Measurements from ENCODE around the gene KNL1.

DNA sequence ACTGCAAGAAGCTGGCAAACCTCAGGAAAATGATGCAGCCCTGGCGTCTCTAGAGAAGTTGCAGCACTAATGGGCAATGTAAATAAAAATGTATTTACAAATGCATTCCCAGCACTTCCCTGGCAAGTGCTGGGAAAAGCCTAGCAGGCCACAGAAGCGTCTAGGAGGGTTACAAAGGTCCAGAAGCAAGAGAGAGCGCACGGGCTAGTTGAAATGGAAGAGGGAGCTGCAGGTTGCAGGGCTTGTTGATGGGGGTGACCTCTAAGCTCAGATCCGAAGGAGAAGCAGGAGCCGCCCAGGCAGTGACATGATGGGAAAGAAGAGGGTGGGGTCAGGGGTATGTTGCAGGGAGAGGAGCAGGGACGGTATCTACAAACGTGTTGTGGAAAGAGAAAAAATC is 2.7 kb upstream of the KNL1 start:
- TF ChIP-seq YY1 (IDR thresholded peaks at IDR 0.05; ENCODE audit: low read depth, low read length): no peak
- TF ChIP-seq, protein P1, sequence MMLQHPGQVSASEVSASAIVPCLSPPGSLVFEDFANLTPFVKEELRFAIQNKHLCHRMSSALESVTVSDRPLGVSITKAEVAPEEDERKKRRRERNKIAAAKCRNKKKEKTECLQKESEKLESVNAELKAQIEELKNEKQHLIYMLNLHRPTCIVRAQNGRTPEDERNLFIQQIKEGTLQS (IDR thresholded peaks at IDR 0.05; ENCODE audit: insufficient read depth, low read depth, low read length): no peak
- TF ChIP-seq, protein P2, sequence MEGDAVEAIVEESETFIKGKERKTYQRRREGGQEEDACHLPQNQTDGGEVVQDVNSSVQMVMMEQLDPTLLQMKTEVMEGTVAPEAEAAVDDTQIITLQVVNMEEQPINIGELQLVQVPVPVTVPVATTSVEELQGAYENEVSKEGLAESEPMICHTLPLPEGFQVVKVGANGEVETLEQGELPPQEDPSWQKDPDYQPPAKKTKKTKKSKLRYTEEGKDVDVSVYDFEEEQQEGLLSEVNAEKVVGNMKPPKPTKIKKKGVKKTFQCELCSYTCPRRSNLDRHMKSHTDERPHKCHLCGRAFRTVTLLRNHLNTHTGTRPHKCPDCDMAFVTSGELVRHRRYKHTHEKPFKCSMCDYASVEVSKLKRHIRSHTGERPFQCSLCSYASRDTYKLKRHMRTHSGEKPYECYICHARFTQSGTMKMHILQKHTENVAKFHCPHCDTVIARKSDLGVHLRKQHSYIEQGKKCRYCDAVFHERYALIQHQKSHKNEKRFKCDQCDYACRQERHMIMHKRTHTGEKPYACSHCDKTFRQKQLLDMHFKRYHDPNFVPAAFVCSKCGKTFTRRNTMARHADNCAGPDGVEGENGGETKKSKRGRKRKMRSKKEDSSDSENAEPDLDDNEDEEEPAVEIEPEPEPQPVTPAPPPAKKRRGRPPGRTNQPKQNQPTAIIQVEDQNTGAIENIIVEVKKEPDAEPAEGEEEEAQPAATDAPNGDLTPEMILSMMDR (IDR thresholded peaks at IDR 0.05; ENCODE audit: control extremely low read depth in 1 of 3, insufficient read depth in 1 of 3, low read depth in 1 of 3, low read length in 3 of 3): no peak
- TF ChIP-seq KDM5A (IDR thresholded peaks at IDR 0.05; ENCODE audit: low read length): no peak
- no peak for TF ChIP-seq EZH2 (IDR thresholded peaks at IDR 0.05; ENCODE audit: low read depth, low read length, severe bottlenecking)
- no peak for TF ChIP-seq EGR1 (IDR thresholded peaks at IDR 0.05; ENCODE audit: borderline replicate concordance, low read depth, low read length)
- no peak for TF ChIP-seq SUZ12 (IDR thresholded peaks at IDR 0.05; ENCODE audit: low read length)
- no peak for TF ChIP-seq POLR2A (IDR thresholded peaks at IDR 0.05; ENCODE audit: control extremely low read depth in 1 of 2, low read depth in 2 of 2, low read length in 2 of 2)
- TF ChIP-seq CREB1 (IDR thresholded peaks at IDR 0.05): no peak
- TF ChIP-seq BACH1 (IDR thresholded peaks at IDR 0.05; ENCODE audit: low read length): no peak
- TF ChIP-seq SP1 (IDR thresholded peaks at IDR 0.05; ENCODE audit: low read depth, low read length): no peak
- no peak for TF ChIP-seq GABPA (IDR thresholded peaks at IDR 0.05; ENCODE audit: borderline replicate concordance, insufficient read depth, low read length)

Measured in H1 (cell line).